ENCODE measurements around the gene OVOL3.

DNA sequence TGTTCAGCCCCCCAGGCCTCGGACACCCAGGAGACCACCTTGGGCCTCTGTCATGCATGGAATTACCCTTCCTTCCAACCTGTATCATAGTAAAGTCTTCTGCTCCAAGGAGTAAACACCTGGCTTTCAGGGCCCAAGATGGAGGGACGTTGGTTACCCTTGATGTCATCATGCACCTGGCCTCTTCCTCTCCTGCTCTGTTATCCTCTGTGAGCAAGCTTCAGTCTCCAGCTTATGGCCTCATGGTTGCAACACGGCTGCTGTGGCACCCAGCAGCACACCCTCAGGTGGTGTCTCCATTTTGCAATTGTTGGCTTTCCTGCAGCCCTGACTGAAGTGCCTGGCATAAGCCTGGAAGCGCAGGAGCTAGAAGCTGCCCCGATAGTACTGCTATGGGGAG, 4.0 kb upstream of the OVOL3 start:
- TF ChIP-seq, protein P1, sequence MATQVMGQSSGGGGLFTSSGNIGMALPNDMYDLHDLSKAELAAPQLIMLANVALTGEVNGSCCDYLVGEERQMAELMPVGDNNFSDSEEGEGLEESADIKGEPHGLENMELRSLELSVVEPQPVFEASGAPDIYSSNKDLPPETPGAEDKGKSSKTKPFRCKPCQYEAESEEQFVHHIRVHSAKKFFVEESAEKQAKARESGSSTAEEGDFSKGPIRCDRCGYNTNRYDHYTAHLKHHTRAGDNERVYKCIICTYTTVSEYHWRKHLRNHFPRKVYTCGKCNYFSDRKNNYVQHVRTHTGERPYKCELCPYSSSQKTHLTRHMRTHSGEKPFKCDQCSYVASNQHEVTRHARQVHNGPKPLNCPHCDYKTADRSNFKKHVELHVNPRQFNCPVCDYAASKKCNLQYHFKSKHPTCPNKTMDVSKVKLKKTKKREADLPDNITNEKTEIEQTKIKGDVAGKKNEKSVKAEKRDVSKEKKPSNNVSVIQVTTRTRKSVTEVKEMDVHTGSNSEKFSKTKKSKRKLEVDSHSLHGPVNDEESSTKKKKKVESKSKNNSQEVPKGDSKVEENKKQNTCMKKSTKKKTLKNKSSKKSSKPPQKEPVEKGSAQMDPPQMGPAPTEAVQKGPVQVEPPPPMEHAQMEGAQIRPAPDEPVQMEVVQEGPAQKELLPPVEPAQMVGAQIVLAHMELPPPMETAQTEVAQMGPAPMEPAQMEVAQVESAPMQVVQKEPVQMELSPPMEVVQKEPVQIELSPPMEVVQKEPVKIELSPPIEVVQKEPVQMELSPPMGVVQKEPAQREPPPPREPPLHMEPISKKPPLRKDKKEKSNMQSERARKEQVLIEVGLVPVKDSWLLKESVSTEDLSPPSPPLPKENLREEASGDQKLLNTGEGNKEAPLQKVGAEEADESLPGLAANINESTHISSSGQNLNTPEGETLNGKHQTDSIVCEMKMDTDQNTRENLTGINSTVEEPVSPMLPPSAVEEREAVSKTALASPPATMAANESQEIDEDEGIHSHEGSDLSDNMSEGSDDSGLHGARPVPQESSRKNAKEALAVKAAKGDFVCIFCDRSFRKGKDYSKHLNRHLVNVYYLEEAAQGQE (IDR thresholded peaks at IDR 0.05; ENCODE audit: insufficient replicate concordance, low read depth), result no peak
- TF ChIP-seq, protein P2, sequence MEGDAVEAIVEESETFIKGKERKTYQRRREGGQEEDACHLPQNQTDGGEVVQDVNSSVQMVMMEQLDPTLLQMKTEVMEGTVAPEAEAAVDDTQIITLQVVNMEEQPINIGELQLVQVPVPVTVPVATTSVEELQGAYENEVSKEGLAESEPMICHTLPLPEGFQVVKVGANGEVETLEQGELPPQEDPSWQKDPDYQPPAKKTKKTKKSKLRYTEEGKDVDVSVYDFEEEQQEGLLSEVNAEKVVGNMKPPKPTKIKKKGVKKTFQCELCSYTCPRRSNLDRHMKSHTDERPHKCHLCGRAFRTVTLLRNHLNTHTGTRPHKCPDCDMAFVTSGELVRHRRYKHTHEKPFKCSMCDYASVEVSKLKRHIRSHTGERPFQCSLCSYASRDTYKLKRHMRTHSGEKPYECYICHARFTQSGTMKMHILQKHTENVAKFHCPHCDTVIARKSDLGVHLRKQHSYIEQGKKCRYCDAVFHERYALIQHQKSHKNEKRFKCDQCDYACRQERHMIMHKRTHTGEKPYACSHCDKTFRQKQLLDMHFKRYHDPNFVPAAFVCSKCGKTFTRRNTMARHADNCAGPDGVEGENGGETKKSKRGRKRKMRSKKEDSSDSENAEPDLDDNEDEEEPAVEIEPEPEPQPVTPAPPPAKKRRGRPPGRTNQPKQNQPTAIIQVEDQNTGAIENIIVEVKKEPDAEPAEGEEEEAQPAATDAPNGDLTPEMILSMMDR (IDR thresholded peaks at IDR 0.05; ENCODE audit: insufficient read depth, low read length), result no peak
- TF ChIP-seq GABPA (IDR thresholded peaks at IDR 0.05; ENCODE audit: low read depth), result no peak

Data from HL-60 (cell line).